Activated CD4-positive, alpha-beta memory T cell treated with anti-CD3 and anti-CD28 coated beads, Interleukin-2, amount 10 ng/mL, durations not matched to agents 7 days and 5 days (primary cell): ENCODE data around the gene CFAP46. TPM values are rescaled to one million over a fixed set of nuclear protein-coding genes. Genes with fewer than 3 reads are reported as not detected.

ENCODE experiments used
- CTCF ChIA-PET: fragments of 350-600 bp; sonication (Branson Sonifier 250); formaldehyde crosslinking; loops from one replicate; lab custom pipeline; 2021; ENCODE audit warnings: antibody characterized with exemption, inconsistent platforms; lab: Charles Lee
- POLR2A ChIA-PET: fragments of 350-600 bp; sonication (Branson Sonifier 250); formaldehyde crosslinking; loops from one replicate; lab custom pipeline; 2021; ENCODE audit warnings: antibody characterized with exemption; lab: Charles Lee
- DNase-seq: peaks from one replicate; pipeline ENCODE4 v3.0.0-alpha.2; 2020
- H3K27ac Mint-ChIP-seq: one replicate; pipeline ENCODE4 v1.8.0; 2021; ENCODE audit warnings: mild to moderate bottlenecking, mixed read lengths
- H3K27me3 Mint-ChIP-seq: one replicate; pipeline ENCODE4 v1.8.0; 2021; ENCODE audit warnings: mixed read lengths
- H3K36me3 Mint-ChIP-seq: one replicate; pipeline ENCODE4 v1.8.0; 2021; ENCODE audit warnings: low read depth, mixed read lengths
- H3K4me1 Mint-ChIP-seq: one replicate; pipeline ENCODE4 v1.8.0; 2021; ENCODE audit warnings: mixed read lengths
- H3K4me3 Mint-ChIP-seq: one replicate; pipeline ENCODE4 v1.8.0; 2021; ENCODE audit warnings: mild to moderate bottlenecking, mixed read lengths
- H3K9me3 Mint-ChIP-seq: one replicate; pipeline ENCODE4 v1.8.0; 2021; ENCODE audit warnings: mixed read lengths
- total RNA-seq, 2 experiments: library from RNA; stranded (reverse); gene quantifications; one replicate each; pipeline ENCODE4 v1.2.3, GENCODE V29; 2021

The CFAP46 gene
- total RNA-seq, 2 experiments from 2014 or later, result not detected

DNA sequence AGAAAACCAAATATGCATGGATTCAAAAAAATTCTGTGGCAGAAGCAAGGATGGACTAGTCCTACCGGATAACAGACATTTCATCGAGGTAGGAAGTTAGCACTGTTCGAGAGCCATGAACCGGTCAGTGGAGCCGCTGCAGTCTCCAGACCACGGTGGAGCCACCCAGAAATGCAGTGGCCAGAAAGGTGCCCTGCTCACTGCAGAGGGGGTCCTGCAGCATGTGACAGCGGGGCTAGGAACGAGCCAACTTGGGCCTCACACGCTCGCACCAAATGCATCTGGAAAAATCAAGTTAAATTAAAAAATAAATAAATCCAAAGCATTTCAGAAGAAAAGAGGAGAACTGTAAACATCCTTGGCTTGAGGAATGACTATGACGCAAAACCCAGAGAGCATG lies 13.1 kb upstream of the CFAP46 start:
- Mint-ChIP-seq H3K4me3 (no peak overlapping the region), H3K27ac (no peak overlapping the region), H3K36me3 (no peaks in the 10 kb centered on the region), H3K27me3 (peaks cover 10% of the 10 kb centered on the region), H3K4me1 (peaks cover 5% of the 10 kb centered on the region), H3K9me3 (no peaks in the 10 kb centered on the region)
- DNase-seq, result no peak
- CTCF ChIA-PET, result no interaction called here
- POLR2A ChIA-PET, result no interaction called here

DNA sequence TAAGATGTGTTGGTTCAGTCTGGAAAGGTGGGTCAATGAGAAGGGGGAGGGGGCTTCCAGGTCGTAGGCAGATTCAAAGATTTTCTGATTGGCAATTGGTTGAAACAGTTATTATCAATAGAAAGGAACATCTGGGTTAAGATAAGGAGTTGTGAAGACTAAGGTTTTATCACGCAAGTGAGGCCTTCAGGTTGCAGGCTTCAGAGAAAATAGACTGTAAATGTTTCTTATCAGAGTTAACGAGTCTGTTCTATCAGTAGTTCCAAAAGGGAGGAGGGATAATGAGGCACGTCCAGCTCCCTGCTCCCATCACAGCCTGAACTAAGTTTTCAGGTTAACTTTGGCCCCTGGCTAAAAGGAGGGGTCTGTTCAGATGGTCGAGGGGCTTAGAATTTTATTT lies 11.1 kb upstream of the CFAP46 start:
- DNase-seq, result no peak
- Mint-ChIP-seq H3K4me1 (peaks cover 5% of the 10 kb centered on the region), H3K27me3 (peaks cover 17% of the 10 kb centered on the region), H3K4me3 (no peak overlapping the region), H3K27ac (no peak overlapping the region), H3K36me3 (no peaks in the 10 kb centered on the region), H3K9me3 (no peaks in the 10 kb centered on the region)
- ChIA-PET CTCF (no interaction called here), POLR2A (no interaction called here)

DNA sequence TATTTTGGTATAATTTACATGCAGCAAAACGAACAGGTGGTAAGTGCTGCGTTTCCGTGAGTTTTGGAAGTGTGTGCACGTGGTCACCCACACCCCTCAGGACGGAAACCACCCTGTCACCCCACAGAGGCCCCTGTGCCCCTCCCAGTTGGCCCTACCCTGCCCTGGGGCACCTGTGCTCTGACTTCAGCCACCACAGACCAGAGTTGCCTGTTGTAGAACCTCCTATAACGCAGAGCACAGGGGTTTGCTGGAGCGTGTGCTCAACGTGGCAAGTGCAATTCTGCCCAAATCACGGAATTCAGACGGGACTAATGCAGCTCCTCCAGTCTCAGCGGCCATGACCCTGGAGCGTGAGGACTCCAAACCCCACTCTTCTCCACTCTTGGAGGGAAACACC lies 9.6 kb upstream of the CFAP46 start:
- no peak for DNase-seq
- Mint-ChIP-seq H3K27ac (no peak overlapping the region), H3K27me3 (peaks cover 17% of the 10 kb centered on the region), H3K4me1 (peaks cover 5% of the 10 kb centered on the region), H3K4me3 (no peak overlapping the region), H3K9me3 (peaks cover 2% of the 10 kb centered on the region), H3K36me3 (no peaks in the 10 kb centered on the region)
- POLR2A ChIA-PET, result no interaction called here
- CTCF ChIA-PET, result no interaction called here

DNA sequence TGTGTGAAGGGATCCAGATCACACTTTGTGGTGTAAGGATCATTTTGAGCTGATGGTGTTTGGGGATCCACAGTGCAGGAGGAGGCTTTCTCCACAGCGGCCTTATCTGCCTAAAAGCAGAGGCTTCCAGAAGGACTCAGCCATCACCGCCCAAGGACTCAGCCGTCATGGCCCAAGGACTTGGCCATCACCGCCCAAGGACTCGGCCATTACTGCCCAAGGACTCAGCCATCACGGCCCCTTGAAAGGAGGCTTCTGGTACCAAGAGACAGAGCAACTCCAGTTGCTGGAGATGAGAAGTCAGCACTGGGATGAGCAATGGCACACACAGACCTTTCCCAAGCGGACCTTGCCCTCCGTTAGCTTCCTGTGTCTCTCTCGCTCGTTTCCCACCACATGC lies 6.0 kb upstream of the CFAP46 start:
- H3K9me3 Mint-ChIP-seq, result peaks cover 2% of the 10 kb centered on the region
- POLR2A ChIA-PET, result no interaction called here
- no peak overlapping the region for H3K4me3 Mint-ChIP-seq

DNA sequence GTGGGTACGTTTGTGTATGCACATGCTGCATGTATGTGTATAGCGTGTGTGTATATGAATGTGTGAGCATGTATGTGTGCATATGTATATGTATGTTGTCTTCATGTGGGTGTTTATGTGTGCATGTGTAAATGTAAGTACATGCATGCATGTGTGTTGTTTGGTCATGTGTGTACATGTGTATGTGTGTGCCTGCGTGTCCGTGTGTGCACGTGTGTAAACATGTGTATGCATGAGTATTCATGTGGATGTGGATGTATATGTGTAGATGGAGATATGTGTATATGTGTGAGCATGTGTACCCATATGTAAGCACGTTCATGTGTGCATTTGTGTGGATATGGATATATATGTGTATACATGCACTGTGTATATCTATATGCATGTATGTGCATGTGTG lies 5.5 kb upstream of the CFAP46 start:
- peaks cover 5% of the 10 kb centered on the region for H3K4me1 Mint-ChIP-seq
- CTCF ChIA-PET, result no interaction called here
- H3K27me3 Mint-ChIP-seq, result peaks cover 22% of the 10 kb centered on the region
- no peaks in the 10 kb centered on the region for H3K36me3 Mint-ChIP-seq
- no peak overlapping the region for H3K27ac Mint-ChIP-seq
- peaks cover 2% of the 10 kb centered on the region for H3K9me3 Mint-ChIP-seq
- H3K4me3 Mint-ChIP-seq, result no peak overlapping the region
- DNase-seq, result no peak
- POLR2A ChIA-PET, result no interaction called here

More for the DNA sequence above, 6.0 kb upstream of the CFAP46 start:
- Mint-ChIP-seq H3K27me3 (peaks cover 21% of the 10 kb centered on the region), H3K4me1 (peaks cover 5% of the 10 kb centered on the region), H3K27ac (no peak overlapping the region), H3K36me3 (no peaks in the 10 kb centered on the region)
- CTCF ChIA-PET, result no interaction called here
- DNase-seq, result no peak

DNA sequence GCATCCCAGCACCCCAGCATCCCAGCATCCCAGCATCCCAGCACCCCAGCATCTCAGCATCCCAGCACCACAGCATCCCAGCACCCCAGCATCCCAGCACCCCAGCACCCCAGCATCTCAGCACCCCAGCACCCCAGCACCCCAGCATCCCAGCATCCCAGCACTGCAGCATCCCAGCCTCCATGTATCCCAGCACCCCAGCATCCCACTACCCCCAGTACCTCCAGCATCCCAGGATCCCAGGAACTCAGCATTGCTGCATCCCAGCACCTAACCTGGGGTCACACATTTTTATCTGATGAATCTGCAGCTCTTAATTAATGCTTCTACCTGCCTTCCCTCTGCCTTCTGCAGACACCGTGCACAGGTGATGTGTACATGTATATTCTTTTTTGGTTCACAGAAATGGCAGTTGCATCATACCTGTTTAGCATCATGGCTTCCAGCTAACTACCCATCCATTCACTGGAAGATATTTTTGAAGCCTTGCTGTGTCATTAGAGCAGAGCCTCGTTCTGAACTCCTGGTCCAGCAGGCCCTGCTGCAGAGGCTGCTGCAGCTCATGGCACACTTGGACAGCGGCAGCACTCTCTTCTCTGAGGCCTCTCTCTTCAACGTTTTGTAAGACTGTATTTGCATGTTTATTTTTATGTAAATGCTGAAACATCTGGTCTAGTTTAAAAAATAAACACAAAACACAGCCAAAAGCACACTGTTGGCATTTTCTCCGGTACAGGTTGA lies 4.6 kb upstream of the CFAP46 start:
- POLR2A ChIA-PET, result no interaction called here
- H3K36me3 Mint-ChIP-seq, result no peaks in the 10 kb centered on the region
- peaks cover 24% of the 10 kb centered on the region for H3K27me3 Mint-ChIP-seq
- CTCF ChIA-PET, result no interaction called here
- no peak overlapping the region for H3K4me3 Mint-ChIP-seq
- peaks cover 2% of the 10 kb centered on the region for H3K9me3 Mint-ChIP-seq
- no peak for DNase-seq
- peaks cover 7% of the 10 kb centered on the region for H3K4me1 Mint-ChIP-seq
- H3K27ac Mint-ChIP-seq, result no peak overlapping the region

DNA sequence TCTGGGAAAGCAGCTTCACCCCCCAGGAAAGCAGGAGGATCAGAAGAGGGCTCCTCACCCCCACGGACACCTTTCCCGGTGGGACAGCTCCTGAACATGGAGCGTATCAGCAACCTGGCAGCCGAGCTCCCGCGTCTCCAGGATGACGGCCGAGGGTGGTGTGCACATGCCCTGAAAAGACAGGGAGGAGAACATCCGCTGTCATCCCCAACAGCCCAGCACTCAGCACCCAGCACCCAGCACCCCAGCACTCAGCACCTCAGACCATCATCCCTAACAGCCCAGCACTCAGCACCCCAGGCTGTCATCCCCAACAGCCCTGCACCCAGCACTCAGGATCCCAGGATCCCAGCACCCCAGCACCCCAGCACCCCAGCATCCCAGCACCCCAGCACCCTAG lies 3.9 kb upstream of the CFAP46 start:
- CTCF ChIA-PET, result no interaction called here

DNA sequence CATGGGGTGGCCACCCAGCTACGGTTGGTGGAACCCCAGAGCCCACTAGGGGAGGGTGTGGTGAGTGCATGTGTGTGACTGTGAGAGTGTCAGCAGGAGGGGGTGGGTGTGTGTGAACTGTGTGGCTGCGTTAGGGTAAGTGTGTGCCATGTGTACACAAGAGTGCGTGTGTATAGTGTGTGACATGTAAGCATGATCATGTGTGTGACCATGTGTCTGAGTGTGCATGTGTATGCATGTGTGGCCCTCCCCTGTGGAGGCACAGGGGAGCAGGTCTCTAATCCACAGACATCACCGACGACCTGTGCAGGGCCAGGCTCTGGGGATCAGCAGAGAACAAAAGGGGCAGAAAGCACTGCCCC lies 3.5 kb upstream of the CFAP46 start:
- Mint-ChIP-seq H3K9me3 (peaks cover 2% of the 10 kb centered on the region), H3K4me1 (peaks cover 4% of the 10 kb centered on the region), H3K36me3 (no peaks in the 10 kb centered on the region), H3K4me3 (no peak overlapping the region), H3K27me3 (peaks cover 28% of the 10 kb centered on the region), H3K27ac (no peak overlapping the region)
- POLR2A ChIA-PET, result no interaction called here
- DNase-seq, result no peak
- CTCF ChIA-PET, result no interaction called here

More for the DNA sequence above, 3.9 kb upstream of the CFAP46 start:
- no peak overlapping the region for H3K4me3 Mint-ChIP-seq
- peaks cover 28% of the 10 kb centered on the region for H3K27me3 Mint-ChIP-seq
- peaks cover 2% of the 10 kb centered on the region for H3K9me3 Mint-ChIP-seq
- H3K36me3 Mint-ChIP-seq, result no peaks in the 10 kb centered on the region
- no peak for DNase-seq
- POLR2A ChIA-PET, result no interaction called here
- H3K27ac Mint-ChIP-seq, result no peak overlapping the region
- peaks cover 4% of the 10 kb centered on the region for H3K4me1 Mint-ChIP-seq

DNA sequence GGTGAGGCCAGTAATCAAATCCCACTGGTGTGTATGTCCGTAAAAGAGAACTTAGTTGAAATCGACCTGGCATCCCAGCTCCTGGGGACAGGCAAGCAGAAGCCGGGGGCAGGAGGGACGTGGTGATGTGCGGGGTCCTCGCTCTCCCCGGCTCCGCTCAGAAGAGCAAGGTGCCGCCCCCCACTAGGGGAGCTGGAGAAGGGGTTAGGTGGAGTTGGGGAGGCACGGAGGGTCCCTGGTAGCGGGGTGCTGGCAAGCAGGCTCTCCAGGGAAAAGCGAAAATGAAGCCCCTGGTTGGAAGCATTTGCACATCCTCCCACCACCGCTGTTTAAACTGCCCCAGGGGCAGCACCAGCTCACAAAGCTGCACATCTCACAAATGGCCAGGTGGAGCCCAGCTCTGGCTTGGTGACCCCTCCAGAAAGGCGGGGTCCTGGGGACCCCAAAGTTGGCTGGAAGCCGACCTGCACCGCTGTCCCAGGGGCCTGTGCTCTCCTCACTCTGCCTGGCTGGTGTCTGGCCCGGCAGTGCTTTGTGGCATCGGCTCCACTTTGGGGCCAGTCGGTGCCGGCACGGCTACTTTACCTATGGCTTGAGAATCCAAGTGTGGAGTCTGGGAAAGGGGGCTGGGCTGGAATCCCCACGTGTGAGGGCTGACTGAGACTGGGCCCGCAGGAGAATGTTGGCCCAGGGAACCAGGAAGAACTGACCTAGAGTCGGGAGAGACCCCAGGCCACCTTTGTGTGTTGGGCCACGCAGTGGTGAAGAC lies 2.9 kb upstream of the CFAP46 start:
- CTCF ChIA-PET, result no interaction called here
- H3K4me1 Mint-ChIP-seq, result peaks cover 4% of the 10 kb centered on the region

DNA sequence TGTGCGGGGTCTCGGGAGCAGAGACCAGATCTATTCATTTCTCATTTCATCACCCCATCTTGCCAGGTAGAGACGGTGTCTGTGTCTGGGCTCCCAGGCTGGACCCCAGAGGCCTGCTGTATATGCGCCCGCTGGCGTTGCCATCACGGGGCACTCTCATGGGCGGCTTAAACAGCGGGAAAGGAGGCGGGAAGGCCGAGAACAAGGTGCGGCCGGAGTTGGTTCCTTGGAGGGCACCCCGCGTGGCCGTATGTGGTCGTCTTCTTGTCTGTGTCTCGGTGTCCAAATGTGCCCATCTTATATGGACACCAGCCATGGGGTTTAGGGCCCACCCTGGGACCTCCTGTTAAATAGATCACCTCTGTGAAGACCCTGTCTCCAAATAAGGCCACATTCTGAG lies 2.1 kb upstream of the CFAP46 start:
- Mint-ChIP-seq H3K4me1 (peaks cover 4% of the 10 kb centered on the region), H3K27ac (no peak overlapping the region), H3K27me3 (peaks cover 29% of the 10 kb centered on the region), H3K36me3 (no peaks in the 10 kb centered on the region), H3K4me3 (no peak overlapping the region), H3K9me3 (peaks cover 2% of the 10 kb centered on the region)
- CTCF ChIA-PET, result no interaction called here
- no peak for DNase-seq
- POLR2A ChIA-PET, result no interaction called here

More for the DNA sequence above, 2.9 kb upstream of the CFAP46 start:
- no peaks in the 10 kb centered on the region for H3K36me3 Mint-ChIP-seq
- peaks cover 2% of the 10 kb centered on the region for H3K9me3 Mint-ChIP-seq
- H3K27me3 Mint-ChIP-seq, result peaks cover 31% of the 10 kb centered on the region
- no peak for DNase-seq
- H3K4me3 Mint-ChIP-seq, result no peak overlapping the region
- H3K27ac Mint-ChIP-seq, result no peak overlapping the region
- POLR2A ChIA-PET, result no interaction called here

DNA sequence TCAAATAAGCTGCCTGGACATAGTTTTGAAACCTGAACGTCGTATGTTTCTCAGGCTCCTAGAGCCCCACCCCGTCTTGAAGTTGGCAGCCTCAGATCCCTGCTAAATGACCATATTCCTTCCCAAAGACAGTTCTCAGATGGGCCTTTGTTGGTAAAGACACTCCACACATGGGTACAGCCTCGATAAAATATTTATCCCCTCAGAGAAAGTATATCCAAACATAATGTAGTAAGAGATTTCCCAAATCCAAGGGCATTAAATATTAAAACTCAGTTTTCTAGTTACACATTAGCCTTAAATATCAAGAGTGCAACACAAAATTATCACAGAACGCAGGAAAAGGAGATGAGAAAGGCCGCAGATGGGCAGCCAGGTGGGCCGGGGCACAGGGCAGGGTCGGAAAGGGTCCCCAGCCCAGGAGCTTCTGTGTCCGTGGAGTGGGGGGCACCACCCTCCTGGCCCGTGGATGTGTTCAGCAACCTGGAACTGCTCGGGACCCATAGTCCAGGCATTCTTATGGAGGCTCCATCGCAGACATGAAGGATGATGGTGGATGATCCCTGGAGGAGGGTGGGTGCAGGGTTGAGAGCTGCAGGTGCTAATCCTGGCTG lies 1.5 kb upstream of the CFAP46 start:
- no peak overlapping the region for H3K27ac Mint-ChIP-seq
- ChIA-PET POLR2A (no interaction called here), CTCF (no interaction called here)
- H3K4me3 Mint-ChIP-seq, result no peak overlapping the region
- H3K4me1 Mint-ChIP-seq, result peaks cover 4% of the 10 kb centered on the region
- H3K27me3 Mint-ChIP-seq, result peaks cover 34% of the 10 kb centered on the region
- no peaks in the 10 kb centered on the region for H3K36me3 Mint-ChIP-seq
- DNase-seq, result no peak
- H3K9me3 Mint-ChIP-seq, result peaks cover 2% of the 10 kb centered on the region

DNA sequence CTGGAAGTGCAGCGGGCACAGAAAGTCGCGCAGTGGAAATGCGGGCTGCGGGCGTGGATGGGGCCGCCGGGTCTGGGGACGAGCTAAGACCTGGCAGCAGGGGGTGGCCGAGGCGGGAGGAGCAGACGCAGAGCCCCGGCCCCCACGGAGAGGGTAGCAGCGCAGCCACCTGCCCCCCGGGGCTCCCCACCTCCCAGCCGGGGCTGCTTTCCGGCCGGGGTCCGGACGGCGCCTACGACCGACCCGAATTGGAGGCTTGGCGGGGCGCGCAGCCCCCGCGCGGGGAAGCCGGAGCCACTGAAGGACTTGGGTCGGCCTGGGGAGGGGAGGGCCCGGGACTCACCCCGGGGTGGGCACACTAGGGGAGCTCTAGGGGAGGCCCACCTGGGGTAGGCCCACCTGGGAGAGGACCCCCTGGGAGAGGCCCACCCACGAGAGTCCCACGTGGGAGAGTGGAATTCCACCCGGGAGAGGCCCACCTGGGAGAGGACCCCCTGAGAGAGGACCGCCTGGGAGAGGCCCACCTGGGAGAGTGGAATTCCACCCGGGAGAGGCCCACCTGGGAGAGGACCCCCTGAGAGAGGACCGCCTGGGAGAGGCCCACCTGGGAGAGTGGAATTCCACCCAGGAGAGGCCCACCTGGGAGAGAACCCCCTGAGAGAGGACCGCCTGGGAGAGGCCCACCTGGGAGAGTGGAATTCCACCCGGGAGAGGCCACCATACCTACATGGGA lies 854 bp upstream of the CFAP46 start:
- no peak for DNase-seq
- H3K9me3 Mint-ChIP-seq, result peaks cover 2% of the 10 kb centered on the region
- H3K27ac Mint-ChIP-seq, result no peak overlapping the region
- CTCF ChIA-PET, result no interaction called here
- peak overlapping the region; percentile 38 for H3K4me3 Mint-ChIP-seq
- peaks cover 34% of the 10 kb centered on the region for H3K27me3 Mint-ChIP-seq
- H3K4me1 Mint-ChIP-seq, result peaks cover 4% of the 10 kb centered on the region
- POLR2A ChIA-PET, result no interaction called here
- H3K36me3 Mint-ChIP-seq, result no peaks in the 10 kb centered on the region

DNA sequence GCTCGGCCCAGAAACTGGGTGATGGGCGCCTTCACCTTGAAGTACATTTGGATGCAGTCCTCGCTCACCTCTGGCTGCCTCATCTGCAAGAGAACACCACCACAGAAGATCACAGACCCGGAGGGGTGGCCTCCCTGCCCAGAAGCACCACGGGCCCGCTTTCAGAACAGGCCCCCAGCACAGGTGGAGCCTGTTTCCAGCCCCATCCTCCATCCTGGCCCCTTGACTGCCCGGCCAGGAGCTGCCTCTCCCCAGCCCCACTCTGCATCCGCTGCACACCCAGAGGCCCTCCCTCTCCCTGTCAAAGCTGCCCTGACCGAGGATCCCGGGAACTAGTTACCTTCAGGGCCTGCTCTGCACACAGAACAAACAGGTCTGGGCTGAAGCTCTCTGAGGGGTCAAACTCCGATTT lies 724 bp downstream of the CFAP46 start:
- no peaks in the 10 kb centered on the region for H3K36me3 Mint-ChIP-seq
- no peak overlapping the region for H3K27ac Mint-ChIP-seq
- no peak overlapping the region for H3K4me3 Mint-ChIP-seq
- H3K4me1 Mint-ChIP-seq, result peaks cover 4% of the 10 kb centered on the region
- ChIA-PET CTCF (no interaction called here), POLR2A (no interaction called here)
- no peak for DNase-seq
- peaks cover 34% of the 10 kb centered on the region for H3K27me3 Mint-ChIP-seq
- no peaks in the 10 kb centered on the region for H3K9me3 Mint-ChIP-seq
